HCT116 (cell line): Measurements from ENCODE around the gene ACTC1. TPM values are rescaled to one million over a fixed set of nuclear protein-coding genes. Genes with fewer than 3 reads are reported as not detected.

ENCODE experiments used
- ATAC-seq: fragments of 200-7000 bp; cut with Tn5 transposase; 2 replicates; pipeline ENCODE4 v1.9.1; 2020; ENCODE audit warnings: mild to moderate bottlenecking, moderate library complexity
- BruUV-seq: library from RNA; stranded (reverse); fragments of 400-500 nt; replicated peaks from 2 replicates; lab custom pipeline; 2021; lab: Mats Ljungman, UMichigan
- CTCF ChIA-PET: fragments of 300-600 bp; sonication (Branson Sonifier 250); formaldehyde crosslinking; loops from one replicate; lab custom pipeline; 2021; ENCODE audit warnings: antibody characterized with exemption; lab: Charles Lee
- POLR2A ChIA-PET: fragments of 300-600, 350-600 bp; sonication (Branson Sonifier 250); formaldehyde crosslinking; loops from one replicate; lab custom pipeline; 2021; ENCODE audit warnings: antibody characterized with exemption; lab: Charles Lee
- RAD21 ChIA-PET, 2 experiments: fragments of 300-600 bp; sonication (Branson Sonifier 250); formaldehyde crosslinking; loops; one replicate each; lab custom pipeline; 2023; ENCODE audit warnings: low total read pairs in 2 of 2; ENCODE audit not compliant: uncharacterized antibody in 2 of 2, unreplicated experiment in 2 of 2, low non-redundant PET in 1 of 2; lab: Charles Lee
- DNase-seq: peaks from one replicate; pipeline ENCODE4 v3.0.0-alpha.2; 2010; ENCODE audit warnings: low read depth, low spot score
- H2AFZ ChIP-seq: fragments of 200-600 bp; shearing (Covaris generic), sonication (generic); 2 replicates; pipeline ENCODE4 v1.6.1; 2017; ENCODE audit warnings: low read depth, mixed run types, mixed read lengths, antibody characterized with exemption, low read length; ENCODE audit not compliant: poor library complexity, severe bottlenecking
- H3K27ac ChIP-seq: 2 replicates; pipeline ENCODE4 v1.5.1; 2012; ENCODE audit warnings: low read depth, low read length
- H3K27me3 ChIP-seq: fragments of 200-600 bp; sonication (generic); 2 replicates; pipeline ENCODE4 v1.6.1; 2016; ENCODE audit warnings: mixed run types, low read length, mixed read lengths; ENCODE audit not compliant: insufficient read depth
- H3K36me3 ChIP-seq, 2 experiments: fragments of 200-500 bp in 1 of 2; fragments of 200-600 bp in 1 of 2; sonication (Bioruptor generic) in 1 of 2; sonication (generic) in 1 of 2; 2 replicates each; pipeline versions ENCODE4 v1.5.1 to v1.6.1; 2014 to 2016; ENCODE audit warnings: low read length in 2 of 2, inconsistent platforms in 1 of 2, mixed read lengths in 1 of 2, mixed run types in 1 of 2; ENCODE audit not compliant: insufficient read depth in 2 of 2, control insufficient read depth in 1 of 2
- H3K4me1 ChIP-seq, 2 experiments: fragments of 200-600 bp in 1 of 2; sonication (generic) in 1 of 2; 2 replicates each; pipeline versions ENCODE4 v1.5.1 to v1.6.1; 2012 to 2017; ENCODE audit warnings: low read length in 2 of 2, inconsistent platforms in 1 of 2, mild to moderate bottlenecking in 1 of 2, mixed read lengths in 1 of 2, mixed run types in 1 of 2, moderate library complexity in 1 of 2; ENCODE audit not compliant: insufficient read depth in 2 of 2, control insufficient read depth in 1 of 2
- H3K4me2 ChIP-seq: fragments of 200-600 bp; sonication (generic); 2 replicates; pipeline ENCODE4 v1.6.1; 2017; ENCODE audit warnings: mixed run types, low read length, mixed read lengths
- H3K4me3 ChIP-seq, 2 experiments: fragments of 200-600 bp in 1 of 2; sonication (generic) in 1 of 2; replicated peaks in 1 of 2; 2 replicates each; pipeline ENCODE4 v1.5.1; 2011 to 2016; ENCODE audit warnings: low read length in 2 of 2, control low read depth in 1 of 2, low read depth in 1 of 2, mild to moderate bottlenecking in 1 of 2, mixed read lengths in 1 of 2, mixed run types in 1 of 2
- H3K79me2 ChIP-seq: fragments of 200-600 bp; sonication (generic); 2 replicates; pipeline ENCODE4 v1.6.1; 2017; ENCODE audit warnings: mild to moderate bottlenecking, mixed run types, low read length, moderate library complexity, mixed read lengths; ENCODE audit not compliant: insufficient read depth
- H3K9ac ChIP-seq: fragments of 200-600 bp; sonication (generic); 2 replicates; pipeline ENCODE4 v1.6.1; 2016; ENCODE audit warnings: low read length, mixed read lengths
- H3K9me2 ChIP-seq: fragments of 200-600 bp; sonication (generic), shearing (Covaris generic); 2 replicates; pipeline ENCODE4 v1.6.1; 2017; ENCODE audit warnings: mixed run types, mild to moderate bottlenecking, moderate library complexity; ENCODE audit not compliant: insufficient read depth
- H3K9me3 ChIP-seq, 2 experiments: fragments of 200-500 bp in 1 of 2; fragments of 200-600 bp in 1 of 2; sonication (Bioruptor generic) in 1 of 2; sonication (generic) in 1 of 2; 2 replicates each; pipeline ENCODE4 v1.6.1; 2014 to 2017; ENCODE audit warnings: low read length in 2 of 2, mixed read lengths in 2 of 2, inconsistent platforms in 1 of 2, low read depth in 1 of 2, mild to moderate bottlenecking in 1 of 2, mixed run types in 1 of 2, moderate library complexity in 1 of 2; ENCODE audit not compliant: control insufficient read depth in 1 of 2, insufficient read depth in 1 of 2
- H4K20me1 ChIP-seq: fragments of 200-600 bp; sonication (generic), shearing (Covaris generic); 2 replicates; pipeline ENCODE4 v1.6.1; 2017; ENCODE audit warnings: mixed run types, mild to moderate bottlenecking, moderate library complexity; ENCODE audit not compliant: insufficient read depth
- ATF3 ChIP-seq: IDR thresholded peaks from 2 replicates; pipeline ENCODE4 v1.6.1; 2012
- CBX3 ChIP-seq: IDR thresholded peaks from 2 replicates; pipeline ENCODE4 v1.6.1; 2012; ENCODE audit warnings: low read depth
- CTCF ChIP-seq, 3 experiments: fragments of 200-600 bp in 1 of 3; sonication (generic) in 1 of 3; IDR thresholded peaks in 2 of 3; conservative IDR thresholded peaks in 1 of 3; 2 replicates each; pipeline ENCODE4 v1.5.1; 2012 to 2017; ENCODE audit warnings: low read depth in 2 of 3, low read length in 2 of 3, antibody characterized with exemption in 1 of 3, borderline replicate concordance in 1 of 3, control low read depth in 1 of 3, mild to moderate bottlenecking in 1 of 3, mixed read lengths in 1 of 3, mixed run types in 1 of 3, moderate library complexity in 1 of 3; ENCODE audit not compliant: insufficient read depth in 1 of 3
- ELF1 ChIP-seq: IDR thresholded peaks from 2 replicates; pipeline ENCODE4 v1.6.1; 2012; ENCODE audit warnings: low read depth, borderline replicate concordance
- EZH2phosphoT487 ChIP-seq: fragments of 200-600 bp; IDR thresholded peaks from 2 replicates; pipeline ENCODE4 v1.6.1; 2018; ENCODE audit warnings: antibody characterized with exemption, borderline replicate concordance
- FOSL1 ChIP-seq: IDR thresholded peaks from 2 replicates; pipeline ENCODE4 v1.6.1; 2012; ENCODE audit warnings: low read depth
- JUND ChIP-seq: IDR thresholded peaks from 2 replicates; pipeline ENCODE4 v1.6.1; 2012
- MAX ChIP-seq: IDR thresholded peaks from 2 replicates; pipeline ENCODE4 v1.6.1; 2012
- RAD21 ChIP-seq: IDR thresholded peaks from 2 replicates; pipeline ENCODE4 v1.6.1; 2012; ENCODE audit warnings: low read depth, mild to moderate bottlenecking
- SRF ChIP-seq: IDR thresholded peaks from 2 replicates; pipeline ENCODE4 v1.6.1; 2012; ENCODE audit warnings: low read depth
- TCF7L2 ChIP-seq: IDR thresholded peaks from 2 replicates; pipeline ENCODE4 v1.7.0; 2011; ENCODE audit warnings: borderline replicate concordance, inconsistent platforms; ENCODE audit not compliant: insufficient read depth, insufficient read length; ENCODE audit errors: extremely low read depth
- YY1 ChIP-seq: IDR thresholded peaks from 2 replicates; pipeline ENCODE4 v1.6.1; 2011; ENCODE audit warnings: low read length, low read depth, moderate library complexity, mild to moderate bottlenecking; ENCODE audit not compliant: insufficient replicate concordance; ENCODE audit errors: extremely low read depth
- ZNF274 ChIP-seq: fragments of 200-500 bp; sonication (Bioruptor generic); IDR thresholded peaks from 2 replicates; pipeline ENCODE4 v1.6.1; 2014; ENCODE audit warnings: mild to moderate bottlenecking, low read depth, low read length, inconsistent platforms
- intact Hi-C: fragments of 100-400 bp; cut with micrococcal nuclease; formaldehyde crosslinking; loops from 2 replicates; pipeline ENCODE4 v1.10.0; 2022
- total RNA-seq: library from RNA; stranded (reverse); gene quantifications from one replicate; pipeline ENCODE4 v1.2.1, GENCODE V29; 2021; ENCODE audit not compliant: unreplicated experiment

ACTC1 gene
- total RNA-seq, 1 experiment from 2014 or later: not detected

GRCh38 chr15:34812369-34812768 lies 17.0 kb upstream of the ACTC1 start:
- Histone ChIP-seq H3K9me3 (no peaks in the 10 kb centered on the region), H3K4me3 (no peak overlapping the region), H3K27me3 (no peaks in the 10 kb centered on the region), H3K79me2 (no peaks in the 10 kb centered on the region), H3K36me3 (no peaks in the 10 kb centered on the region), H2AFZ (no peak overlapping the region), H3K4me1 (peaks cover 0 to 6% of the 10 kb centered on the region in 2 experiments; a peak in 1 of 4 replicates), H3K9ac (no peak overlapping the region), H3K9me2 (no peaks in the 10 kb centered on the region), H4K20me1 (no peaks in the 10 kb centered on the region), H3K27ac (no peak overlapping the region), H3K4me2 (no peak overlapping the region)
- ChIA-PET RAD21 (no interaction called here), CTCF (interaction anchor here (1.1 kb wide), 1 partner anchor 104 kb away, joined by 3 read pairs; no protein-coding TSS in a partner anchor), POLR2A (no interaction called here)
- TF ChIP-seq ATF3 (no peak), JUND (no peak), EZH2phosphoT487 (no peak), RAD21 (no peak), ELF1 (no peak), CTCF (IDR thresholded peaks at IDR 0.05 in 2 of 3, conservative IDR thresholded peaks at IDR 0.05 in 1 of 3; ENCODE audit: borderline replicate concordance in 1 of 3, insufficient read depth in 1 of 3, low read depth in 2 of 3, low read length in 2 of 3) (no peak), CBX3 (no peak), ZNF274 (no peak), YY1 (no peak), TCF7L2 (no peak), MAX (no peak), FOSL1 (no peak), SRF (no peak)
- BruUV-seq: no TSS peak
- intact Hi-C loops: no loop called here
- no peak for DNase-seq
- ATAC-seq: no peak
